ENCODE results near the gene GATA5.

DNA sequence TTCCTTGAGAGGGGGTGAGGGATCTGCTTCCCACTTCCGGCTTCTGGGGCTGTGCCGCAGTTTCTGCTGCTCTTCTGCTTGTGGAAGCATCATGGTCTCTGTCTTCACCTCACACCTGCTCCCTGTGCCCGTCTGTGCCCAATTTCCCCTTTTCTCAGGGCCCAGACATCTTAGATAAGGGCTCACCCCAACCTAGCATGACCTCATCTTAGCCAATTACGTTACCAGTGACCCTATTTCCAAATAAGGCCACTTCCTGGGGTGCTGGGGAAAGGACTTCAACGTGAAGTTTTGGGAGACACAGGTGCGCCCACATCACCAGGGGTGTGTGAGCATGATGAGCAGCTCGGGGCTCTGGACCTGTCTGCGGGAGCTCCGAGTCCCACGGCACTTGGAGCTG lies 27.8 kb downstream of the GATA5 start:
- TF ChIP-seq CTCF (IDR thresholded peaks at IDR 0.05; ENCODE audit: insufficient read depth, low read length): no peak
- no peak for TF ChIP-seq POLR2AphosphoS5 (IDR thresholded peaks at IDR 0.05; ENCODE audit: low read depth)
